Amygdala (tissue), 56 donors: Measurements from ENCODE around the gene KYAT1.
A peak's percentile ranks its signal among the peaks of the same experiment; 100 is the strongest.

ENCODE experiments used
- DNase-seq, 56 donors: peaks; one replicate each; lab custom pipeline; 2025; lab: John Stamatoyannopoulos, UW

KYAT1 gene

DNA sequence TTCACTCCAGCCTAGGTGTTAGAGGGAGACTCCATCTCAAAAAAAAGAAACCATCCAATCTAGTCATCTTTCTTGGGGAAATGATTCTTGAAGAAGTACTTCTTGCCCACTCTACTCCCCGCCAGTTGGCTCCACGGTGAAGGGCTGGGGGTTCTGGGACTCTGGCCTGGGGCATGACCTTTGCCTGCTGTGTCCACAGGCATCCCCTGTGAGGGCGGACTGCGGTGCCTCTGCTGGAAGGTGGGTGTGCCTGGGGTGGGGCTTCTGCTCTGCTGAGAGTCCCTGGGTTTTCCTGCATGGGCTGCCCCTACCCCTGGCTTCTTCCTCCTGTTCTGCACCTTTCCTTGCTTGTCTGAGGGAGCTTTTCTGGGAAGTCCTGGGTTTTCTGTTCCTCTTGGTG lies 91.2 kb downstream of the KYAT1 start:
- no peak for DNase-seq

DNA sequence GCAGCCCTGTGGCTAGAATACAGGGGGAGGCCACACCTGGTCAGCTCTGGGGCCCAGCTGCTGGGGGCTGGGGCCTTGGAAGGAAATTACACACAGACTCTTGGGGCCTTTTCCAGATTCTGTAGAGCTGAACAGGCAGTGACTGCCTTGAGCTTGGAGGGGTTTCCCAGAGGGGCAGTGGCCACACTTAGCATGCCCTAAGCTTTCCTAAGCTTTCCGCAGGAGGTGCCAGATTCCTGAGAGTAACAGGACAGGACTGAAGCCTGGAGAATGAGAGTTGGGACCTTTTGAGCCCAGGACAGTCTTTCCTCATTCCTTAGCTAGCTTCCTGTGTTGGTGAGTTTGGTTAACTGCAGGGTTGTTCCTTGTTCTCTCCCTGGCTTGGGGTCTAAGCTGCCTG lies 93.3 kb downstream of the KYAT1 start:
- DNase-seq = no peak

DNA sequence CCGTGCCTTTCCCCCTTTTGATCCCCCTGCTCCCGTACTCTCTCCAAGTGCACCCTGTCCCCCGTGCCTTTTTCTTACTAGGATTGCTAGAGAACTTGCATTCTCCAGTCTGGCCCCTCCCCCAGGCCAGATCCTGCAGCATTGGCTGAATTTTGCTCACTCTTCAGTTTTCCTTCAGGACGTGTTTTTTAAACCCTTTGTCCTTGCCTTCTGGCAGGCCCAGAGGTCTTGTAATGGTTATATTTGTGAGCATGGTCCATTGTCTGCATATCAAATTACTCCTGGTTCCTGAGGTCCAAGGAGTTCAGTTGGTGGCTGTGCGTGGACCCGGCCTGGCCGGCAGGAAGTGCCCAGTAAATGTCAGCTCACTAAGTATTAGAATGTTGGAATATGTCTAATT lies 94.1 kb downstream of the KYAT1 start:
- peak in 2 of 56 donors; percentile 9 to 27 for DNase-seq

DNA sequence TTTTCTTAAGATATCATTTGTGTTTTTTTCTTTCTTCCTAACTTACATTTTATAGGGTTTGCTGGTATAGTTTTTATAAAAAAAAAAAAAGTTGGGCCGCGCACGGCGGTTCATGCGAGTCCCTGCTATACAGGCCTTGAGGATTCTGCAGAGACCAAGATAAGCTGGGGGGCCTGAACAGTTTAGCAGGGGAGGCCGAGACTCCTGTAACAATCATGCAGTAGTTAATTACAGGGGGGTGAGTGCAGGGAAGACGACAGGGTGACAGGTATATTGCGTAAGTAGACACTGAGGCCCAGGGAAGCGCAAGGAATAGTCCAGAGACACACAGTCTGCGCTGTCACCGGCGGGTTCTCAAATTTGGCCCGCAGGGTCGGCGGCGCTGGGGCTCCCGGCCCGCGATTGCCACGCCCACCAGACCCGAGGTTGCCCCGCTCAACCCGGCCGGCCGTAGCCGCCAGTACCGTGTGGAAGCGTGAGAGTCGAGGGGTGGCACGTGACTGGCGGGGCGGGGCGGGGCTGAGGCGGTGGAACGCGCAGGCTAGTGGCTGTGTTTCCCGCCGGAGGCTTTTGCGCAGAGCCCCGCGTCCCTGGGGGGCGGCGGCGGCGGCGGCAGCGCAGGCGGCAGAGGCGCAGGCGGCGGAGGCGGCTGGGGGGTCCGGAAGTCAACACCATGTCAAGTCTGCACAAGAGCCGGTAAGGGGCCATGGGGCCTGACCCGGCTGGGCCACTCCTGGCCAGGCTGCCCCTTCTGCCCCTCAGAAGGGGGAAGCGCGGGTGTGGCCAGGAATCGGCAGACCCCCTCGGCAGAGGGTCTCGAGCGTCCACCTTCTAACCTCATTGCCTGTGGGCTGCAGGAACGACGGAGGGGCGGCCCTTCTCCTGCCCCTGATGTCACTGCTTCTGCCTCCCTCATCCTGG lies 94.8 kb downstream of the KYAT1 start, which contains the start of gene TBC1D13:
Gene TBC1D13, plus strand, starts transcription at position 573 of the 921 bp plus-strand sequence. Its CDS starts 101 bp downstream, at position 674.
- peak; percentile 28 to 92 (median 82) for DNase-seq

DNA sequence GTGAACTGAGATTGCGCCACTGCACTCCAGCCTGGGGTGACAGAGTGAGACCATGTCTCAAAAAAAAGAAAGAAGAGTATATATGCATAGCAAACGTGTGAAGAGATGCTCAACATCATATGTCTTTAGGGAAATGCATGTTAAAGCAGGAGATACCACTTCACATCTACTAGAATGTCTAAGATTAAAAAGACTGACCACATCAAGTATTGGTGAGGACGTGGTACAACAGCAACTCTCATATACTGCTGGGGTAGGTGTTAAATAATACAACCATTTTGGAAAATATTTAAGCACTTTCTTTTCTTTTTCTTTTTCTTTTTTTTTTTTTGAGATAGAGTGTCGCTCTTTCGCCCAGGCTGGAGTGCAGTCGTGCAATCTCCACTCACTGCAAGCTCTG lies 96.3 kb downstream of the KYAT1 start:
- no peak for DNase-seq
